ENCODE measurements around the gene MLLT10.

The MLLT10 gene

DNA sequence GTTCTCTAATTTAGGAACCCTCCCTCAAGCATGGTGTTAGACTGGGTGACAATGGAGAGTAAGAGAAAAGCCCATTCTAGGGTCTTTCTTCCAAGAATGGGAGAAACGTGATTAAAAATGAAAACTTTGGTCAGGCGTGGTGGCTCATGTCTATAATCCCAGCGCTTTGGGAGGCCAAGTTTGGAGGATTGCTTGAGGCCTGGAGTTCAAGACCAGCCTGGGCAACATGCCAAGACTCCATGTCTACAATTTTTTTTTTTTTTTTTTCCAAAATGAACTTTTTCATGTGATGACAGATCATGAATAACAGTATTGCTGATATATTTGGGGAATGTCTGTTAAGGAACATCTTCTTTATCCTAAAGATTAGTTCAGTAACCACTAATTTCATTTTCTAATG lies 194.6 kb downstream of the MLLT10 start:
- TF ChIP-seq, protein P1, sequence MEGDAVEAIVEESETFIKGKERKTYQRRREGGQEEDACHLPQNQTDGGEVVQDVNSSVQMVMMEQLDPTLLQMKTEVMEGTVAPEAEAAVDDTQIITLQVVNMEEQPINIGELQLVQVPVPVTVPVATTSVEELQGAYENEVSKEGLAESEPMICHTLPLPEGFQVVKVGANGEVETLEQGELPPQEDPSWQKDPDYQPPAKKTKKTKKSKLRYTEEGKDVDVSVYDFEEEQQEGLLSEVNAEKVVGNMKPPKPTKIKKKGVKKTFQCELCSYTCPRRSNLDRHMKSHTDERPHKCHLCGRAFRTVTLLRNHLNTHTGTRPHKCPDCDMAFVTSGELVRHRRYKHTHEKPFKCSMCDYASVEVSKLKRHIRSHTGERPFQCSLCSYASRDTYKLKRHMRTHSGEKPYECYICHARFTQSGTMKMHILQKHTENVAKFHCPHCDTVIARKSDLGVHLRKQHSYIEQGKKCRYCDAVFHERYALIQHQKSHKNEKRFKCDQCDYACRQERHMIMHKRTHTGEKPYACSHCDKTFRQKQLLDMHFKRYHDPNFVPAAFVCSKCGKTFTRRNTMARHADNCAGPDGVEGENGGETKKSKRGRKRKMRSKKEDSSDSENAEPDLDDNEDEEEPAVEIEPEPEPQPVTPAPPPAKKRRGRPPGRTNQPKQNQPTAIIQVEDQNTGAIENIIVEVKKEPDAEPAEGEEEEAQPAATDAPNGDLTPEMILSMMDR (IDR thresholded peaks at IDR 0.05): no peak

DNA sequence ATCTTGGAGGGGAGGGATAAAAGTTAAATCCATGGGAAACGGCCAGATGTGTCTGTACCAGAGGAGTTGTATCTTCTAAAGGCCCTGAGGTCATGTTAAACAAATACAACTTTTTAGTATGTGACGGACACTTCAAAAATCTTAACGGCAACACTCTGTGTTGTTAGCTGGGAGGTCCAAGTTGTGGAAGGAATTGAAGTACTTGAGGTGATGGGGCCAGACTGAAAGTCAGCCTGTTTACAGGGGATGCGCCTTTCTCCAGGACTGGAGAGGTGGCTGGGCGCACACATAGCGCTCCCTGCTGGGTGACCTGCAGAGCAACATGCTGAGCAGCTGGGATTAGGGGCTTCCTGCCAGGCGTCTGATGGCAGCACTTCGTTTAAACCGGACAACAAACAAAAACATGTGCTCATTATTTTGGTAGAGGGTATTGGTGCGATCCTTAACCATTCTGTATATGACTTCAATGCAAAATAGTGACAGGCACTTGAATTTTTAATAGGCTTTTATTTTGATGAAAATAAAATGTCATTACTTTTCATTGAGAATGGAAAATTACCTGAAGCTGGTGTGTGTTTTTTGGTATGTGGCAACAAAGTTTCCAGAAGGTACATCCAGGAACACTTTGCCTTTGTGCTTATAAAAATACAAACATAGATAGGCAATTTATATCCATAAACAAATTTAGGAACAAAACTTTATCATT lies 198.2 kb downstream of the MLLT10 start:
- TF ChIP-seq, protein P1 (IDR thresholded peaks at IDR 0.05): peak; percentile 89

DNA sequence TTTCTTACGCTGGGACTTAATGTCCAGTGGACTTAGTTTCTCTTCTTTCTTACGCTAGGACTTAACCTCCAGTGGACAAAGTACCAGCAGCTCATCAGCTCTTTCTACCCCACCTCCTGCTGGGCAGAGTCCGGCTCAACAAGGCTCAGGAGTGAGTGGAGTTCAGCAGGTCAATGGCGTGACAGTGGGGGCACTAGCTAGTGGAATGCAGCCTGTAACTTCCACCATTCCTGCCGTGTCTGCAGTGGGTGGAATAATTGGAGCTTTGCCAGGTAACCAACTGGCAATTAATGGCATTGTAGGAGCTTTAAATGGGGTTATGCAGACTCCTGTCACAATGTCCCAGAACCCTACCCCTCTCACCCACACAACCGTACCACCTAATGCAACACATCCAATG lies 199.7 kb downstream of the MLLT10 start:
- TF ChIP-seq, protein P1 (IDR thresholded peaks at IDR 0.05): no peak

DNA sequence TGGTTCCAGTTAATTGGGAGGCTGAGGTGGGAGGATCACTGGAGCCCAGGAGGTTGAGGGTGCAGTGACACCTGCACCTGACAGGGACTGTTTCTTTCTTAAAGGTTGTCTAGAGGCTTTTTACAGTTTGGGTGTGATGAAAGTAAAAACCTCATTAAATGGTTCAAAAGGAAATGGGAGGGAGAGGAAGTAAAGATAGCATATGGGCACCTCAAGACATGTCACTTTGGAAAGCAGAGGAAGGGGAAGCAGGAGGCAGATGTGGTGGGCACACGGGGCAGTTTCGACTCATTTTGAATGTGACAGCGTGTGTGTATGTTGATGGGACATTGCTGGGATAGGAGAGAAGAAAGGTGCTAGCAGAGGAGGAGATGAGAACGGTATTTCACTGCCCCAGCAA lies 203.1 kb downstream of the MLLT10 start:
- TF ChIP-seq, protein P1 (IDR thresholded peaks at IDR 0.05): no peak

DNA sequence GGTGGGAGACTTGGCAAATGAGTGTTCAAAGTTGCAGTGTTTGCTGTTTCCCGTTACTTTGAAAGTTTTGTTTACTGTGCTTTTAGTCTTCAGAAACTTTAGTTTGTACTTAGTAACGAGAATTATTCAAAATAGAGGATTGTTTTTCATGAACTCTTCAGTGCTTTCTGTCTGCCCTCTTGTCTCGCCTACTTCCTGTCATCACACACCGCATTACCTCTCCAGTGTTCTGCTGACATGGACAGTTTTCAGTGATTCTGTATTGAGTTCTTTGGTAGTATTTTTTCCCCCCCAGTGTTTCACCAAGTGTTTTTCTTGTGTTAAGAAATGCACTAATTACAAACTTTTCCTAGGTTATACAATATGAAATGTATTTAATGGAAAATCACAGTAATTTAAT lies 207.0 kb downstream of the MLLT10 start:
- TF ChIP-seq, protein P1 (IDR thresholded peaks at IDR 0.05): no peak

DNA sequence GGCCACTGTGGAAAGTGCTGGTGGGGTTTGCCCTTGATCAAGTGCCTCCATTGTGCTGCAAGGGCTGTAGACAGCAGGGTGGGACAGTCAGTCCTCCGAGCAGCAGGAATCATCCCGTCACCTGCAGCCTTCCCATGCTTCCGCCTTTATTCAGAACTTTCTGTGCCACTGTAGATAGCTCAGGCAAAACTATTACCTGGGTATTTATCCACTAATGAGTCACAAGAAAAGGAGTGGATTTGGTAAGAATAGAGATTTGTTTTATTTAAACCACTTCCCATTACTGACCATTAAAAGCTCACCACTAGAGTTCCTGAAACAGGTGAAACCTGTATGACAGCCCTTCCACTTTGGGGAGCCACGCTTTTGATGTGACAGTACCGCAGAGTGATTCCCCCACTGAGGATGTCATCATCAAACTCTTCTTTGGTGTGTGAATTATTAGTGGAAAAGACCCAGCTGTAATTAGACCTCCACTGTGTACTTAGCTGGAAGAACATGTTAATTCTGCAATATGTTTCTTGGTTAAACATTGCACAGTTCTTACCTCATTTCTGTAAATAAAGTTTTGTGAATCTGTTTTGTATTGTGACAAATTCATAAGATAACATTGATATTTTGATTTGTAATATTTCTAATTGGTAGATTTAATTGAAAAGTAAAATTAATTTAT lies 208.8 kb downstream of the MLLT10 start:
- TF ChIP-seq, protein P1 (IDR thresholded peaks at IDR 0.05): no peak

DNA sequence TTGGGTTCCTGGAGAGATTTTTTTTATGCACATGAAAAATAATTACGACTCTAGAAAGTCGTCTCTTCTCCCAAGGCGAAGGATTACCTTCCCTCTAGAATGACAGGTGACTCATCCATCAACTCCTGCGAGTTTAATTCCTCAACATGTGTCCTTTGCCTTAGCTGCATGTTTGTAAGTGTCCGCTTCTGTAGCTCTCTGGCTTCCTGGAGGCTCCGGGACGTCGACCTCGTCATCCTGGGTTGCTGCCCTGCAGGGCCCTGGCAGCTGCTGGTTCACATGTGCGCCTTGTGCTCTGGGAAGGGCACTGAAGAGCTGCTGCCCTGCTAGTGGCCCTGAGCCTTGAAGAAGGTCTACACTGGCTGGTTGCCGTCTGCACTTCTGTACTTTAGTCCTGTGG lies 210.2 kb downstream of the MLLT10 start:
- TF ChIP-seq, protein P1 (IDR thresholded peaks at IDR 0.05): no peak

All from LNCAP (cell line).